NCI-H2227 treated with DMSO at 0.1 percent for 48 hours (cell line): Measurements from ENCODE around the gene GPR158.

Experiments used
- DNase-seq: peaks from one replicate; lab custom pipeline; 2025; lab: John Stamatoyannopoulos, UW

GPR158 gene

DNA sequence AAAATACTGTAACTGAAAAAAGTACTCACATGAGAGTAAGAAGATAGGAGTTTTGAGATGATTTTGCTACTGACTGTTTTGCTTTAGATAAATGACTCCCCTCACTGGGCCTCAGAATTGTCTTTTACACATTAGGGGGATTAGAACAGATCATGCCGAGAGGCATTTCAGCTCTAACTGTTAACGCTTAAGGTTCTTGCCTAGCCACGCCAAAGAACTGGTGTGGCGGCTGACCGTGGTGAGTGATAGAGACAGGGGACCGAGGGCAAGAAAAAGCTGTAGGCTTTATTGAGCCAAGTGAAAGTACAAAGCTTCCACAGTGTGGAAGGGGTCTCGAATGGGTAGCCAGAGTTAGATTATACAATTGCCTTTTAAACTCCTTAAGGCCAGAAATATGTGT lies 390.8 kb downstream of the GPR158 start:
- no peak for DNase-seq

DNA sequence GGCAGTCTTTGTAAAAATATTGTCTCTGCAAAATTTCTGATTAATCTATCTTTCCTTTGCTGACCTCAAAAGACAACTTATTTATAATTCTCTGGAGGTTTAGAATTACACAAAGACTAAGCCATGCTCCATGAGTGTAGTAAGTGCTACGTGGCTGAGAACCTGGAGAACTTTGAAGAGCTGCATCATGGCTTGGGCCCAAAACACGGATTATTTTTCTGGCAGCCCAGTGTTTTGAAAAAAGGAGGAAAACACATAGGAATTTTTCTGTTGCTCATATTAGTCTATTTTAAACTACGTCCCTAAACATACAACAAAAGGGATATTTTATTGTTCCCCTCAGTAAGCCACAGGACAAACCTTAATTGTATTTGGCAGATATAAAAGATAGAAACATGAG lies 398.5 kb downstream of the GPR158 start:
- DNase-seq: no peak

DNA sequence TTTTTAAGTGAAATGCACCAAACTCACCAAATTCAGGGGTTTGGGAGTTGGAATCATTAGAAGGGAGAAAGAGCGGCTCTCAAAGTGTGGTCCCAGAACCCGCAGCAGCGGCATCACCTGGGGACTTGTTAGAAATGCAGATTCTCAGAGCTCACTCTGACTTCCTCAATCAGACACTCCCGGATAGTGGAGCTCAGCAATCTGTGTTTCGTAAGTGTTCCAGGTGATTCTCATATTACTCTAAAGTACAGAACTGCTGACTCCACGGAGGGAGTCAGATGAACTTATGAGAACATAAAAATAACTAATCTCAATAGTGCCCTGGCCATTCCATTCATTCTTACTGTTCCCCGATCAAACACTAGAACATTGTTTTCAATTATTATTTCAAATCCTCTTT lies 400.5 kb downstream of the GPR158 start:
- no peak for DNase-seq

DNA sequence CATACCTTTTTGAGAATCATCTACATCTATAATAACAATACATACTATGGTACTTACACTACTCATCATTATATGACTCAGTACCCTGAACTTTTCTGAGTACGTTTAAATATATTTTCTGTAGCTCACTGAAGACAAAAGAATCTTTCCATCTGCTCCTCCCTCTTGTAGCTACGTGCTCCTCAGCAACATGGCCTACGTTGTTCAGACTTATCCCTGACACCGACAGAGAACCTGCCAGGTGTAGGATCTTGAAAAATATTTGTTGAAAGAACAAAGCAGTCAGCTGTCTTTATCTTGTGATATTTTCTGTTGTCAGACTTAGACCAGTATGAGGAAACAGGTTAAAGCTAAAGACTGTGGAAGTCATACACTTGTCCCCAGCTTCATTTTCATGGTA lies 403.3 kb downstream of the GPR158 start:
- DNase-seq: no peak

DNA sequence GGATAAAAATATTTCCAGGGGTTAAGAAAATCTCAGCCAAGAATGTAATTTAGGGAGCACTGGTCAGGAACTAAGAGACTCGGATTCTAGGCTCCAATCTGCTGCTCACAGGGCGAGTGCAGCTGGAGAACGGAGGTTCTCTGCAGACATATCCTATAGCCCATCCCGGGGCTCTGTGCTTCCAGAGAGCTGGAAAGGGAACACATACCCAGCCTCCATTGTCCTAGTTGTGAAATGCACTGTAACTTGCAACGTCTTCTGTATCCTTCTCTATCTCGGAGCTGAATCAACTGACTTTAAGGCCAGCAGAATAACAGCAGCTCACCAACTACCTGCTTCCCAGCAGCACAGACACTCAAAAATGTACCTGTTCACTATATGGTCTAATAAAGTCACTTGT lies 408.2 kb downstream of the GPR158 start:
- DNase-seq: no peak

DNA sequence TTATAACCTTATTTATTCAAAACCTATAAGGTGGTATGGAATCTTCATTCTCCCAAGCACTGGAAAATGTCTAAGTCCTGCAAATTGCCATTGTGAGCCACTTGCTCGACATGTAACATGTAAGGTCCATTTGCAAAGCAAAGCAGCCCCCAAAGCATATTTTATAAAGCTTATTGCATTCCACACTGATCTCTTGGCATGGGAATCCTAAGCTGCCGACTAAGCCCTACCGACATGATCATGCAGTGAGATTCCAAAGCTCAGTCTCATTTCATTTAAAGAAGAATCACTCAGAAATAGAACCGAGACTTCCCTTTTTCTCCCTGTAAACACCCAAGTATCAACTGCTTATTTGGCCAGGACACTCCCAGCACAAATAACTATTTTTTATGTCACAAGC lies 425.9 kb downstream of the GPR158 start:
- no peak for DNase-seq

DNA sequence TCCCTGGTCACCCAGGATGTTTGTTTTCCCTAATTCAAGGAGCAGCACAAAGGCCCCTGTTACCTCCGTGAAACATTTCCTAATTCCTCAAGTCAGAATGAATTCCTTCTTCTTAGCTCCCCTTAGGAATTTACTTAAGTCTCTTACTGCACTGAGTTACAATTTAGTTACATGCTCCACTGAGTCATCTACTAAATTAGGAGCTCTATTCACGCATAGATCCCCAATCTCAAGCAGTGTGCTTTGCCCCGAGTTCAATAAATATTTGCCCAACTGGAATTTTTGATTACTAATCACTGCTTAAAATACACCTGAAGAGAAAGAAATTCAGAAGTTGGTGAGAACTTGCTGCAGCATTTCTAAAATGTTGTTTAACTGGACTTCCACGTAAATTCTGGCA lies 429.8 kb downstream of the GPR158 start:
- DNase-seq: no peak

DNA sequence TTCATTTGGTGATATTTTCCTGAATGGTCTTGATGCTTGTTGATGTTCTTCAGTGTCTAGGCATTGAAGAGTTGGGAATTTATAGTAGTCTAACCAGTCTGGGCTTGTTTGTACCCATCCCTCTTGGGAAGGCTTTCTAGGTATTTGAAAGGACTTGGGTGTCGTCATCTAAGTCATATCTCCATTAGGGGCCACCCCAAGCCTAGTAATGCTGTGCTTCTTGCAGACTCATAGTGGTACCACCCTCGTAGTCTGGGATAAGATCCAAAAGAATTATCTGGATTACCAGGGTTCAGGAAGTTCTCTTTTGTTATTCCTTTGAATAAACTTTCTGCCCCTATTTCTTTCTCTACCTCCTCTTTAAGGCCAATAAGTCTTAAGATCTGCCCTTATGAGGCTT lies 439.9 kb downstream of the GPR158 start:
- no peak for DNase-seq

DNA sequence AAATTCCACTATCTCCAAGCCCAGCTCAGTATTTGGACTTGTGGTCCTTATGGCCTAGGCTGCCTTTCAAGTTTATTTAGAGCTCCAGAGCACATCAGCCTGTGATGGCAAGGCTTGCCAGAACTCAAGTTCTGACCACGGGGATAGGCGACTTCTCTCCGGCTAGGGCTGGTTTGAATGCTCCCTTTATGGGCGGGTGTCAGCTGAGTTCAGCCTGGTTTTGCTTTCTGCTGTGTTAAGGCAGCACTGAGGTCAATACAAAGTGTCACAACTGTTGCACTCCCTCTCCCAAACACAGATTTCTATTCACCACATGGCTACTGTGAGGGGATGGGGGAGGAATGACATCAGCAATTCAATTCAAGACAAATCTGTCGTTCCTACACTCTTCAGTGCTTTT lies 441.1 kb downstream of the GPR158 start:
- DNase-seq: no peak

DNA sequence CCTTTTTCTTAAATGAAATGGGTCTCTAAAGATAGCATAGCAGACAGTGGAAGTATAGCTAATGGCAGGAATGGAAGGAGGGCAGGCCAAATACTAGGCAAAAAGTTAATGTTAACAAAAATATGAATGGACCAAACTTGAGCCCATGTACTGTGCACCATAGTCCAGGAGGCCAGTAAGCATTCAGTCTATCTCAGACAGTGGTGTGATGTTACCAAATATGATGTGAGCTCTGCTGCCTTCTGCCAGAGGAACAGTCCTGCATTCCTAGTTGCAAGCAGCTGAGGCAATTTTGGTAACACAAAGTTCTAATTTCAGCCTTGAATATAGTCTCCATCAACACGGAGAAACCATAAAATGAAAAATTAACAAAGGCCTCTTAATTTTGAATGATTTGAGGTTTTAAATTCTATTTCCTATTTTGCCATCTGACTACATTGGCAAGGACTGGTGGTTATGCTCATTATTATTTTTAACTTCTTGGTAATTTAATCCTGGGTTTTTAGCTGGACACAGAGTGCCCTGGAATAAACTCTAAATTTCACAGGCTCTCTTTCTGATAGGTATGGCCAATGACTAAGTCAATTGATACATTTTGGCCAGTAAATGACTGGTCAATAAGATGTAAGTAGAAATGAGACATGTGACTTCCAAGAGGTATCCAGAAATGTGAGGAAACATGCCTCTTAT lies 442.2 kb downstream of the GPR158 start:
- no peak for DNase-seq

DNA sequence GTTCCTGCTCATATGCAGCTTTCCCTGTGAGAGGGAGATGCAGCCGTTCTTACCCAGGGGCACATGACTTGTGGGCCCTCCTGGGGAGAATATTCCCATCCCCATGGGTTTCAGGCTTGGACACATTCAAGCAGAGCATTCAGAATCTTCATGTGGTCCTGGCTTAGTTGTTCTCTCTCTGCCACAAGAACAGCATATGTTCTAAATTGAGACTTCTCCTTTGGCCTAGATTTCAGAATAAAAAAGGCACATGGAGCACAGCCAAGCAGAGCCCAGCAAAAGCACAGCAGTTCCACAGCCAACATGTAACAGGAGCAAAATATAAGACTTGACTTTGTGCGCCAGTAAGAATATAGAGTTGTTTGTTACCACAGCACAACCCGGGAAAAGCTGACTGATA lies 452.8 kb downstream of the GPR158 start:
- DNase-seq: no peak

DNA sequence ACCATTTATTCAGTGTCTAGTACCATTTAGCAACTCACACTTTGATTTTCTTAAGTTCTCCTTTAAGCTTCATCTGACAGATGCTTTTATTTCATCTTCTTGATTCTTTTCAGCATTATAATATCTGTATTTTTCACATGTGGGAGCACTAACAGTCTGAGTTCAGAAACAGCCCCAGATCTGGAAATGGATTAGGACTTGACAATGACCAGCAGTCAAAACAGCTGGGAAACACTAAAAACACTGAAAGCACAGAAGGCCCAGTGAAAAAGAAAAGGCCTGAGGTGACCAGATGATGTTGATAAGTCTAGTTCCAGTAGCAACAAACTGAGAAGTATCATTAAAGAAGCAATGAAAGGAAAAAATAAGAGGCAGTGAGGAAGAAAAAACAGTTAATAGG lies 454.5 kb downstream of the GPR158 start:
- no peak for DNase-seq

DNA sequence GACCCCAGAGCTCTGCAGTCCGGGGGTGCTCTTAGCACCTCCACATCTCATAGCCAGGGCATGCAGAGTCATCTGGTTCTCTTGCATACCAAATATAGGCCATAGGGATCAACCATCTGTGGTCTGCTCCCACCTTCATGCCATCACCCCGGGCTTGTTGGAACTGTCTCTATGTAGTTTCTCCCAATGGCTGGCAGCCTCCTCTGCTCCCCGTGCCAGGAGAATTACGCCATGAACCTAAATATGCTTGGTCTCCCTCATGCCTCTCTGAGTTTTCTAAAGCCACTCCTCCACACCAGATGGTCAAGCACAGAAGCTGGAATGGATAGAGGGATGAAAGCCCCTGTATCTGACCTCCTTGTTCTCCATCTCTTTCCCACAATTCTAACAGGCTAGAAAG lies 456.7 kb downstream of the GPR158 start:
- DNase-seq: no peak

DNA sequence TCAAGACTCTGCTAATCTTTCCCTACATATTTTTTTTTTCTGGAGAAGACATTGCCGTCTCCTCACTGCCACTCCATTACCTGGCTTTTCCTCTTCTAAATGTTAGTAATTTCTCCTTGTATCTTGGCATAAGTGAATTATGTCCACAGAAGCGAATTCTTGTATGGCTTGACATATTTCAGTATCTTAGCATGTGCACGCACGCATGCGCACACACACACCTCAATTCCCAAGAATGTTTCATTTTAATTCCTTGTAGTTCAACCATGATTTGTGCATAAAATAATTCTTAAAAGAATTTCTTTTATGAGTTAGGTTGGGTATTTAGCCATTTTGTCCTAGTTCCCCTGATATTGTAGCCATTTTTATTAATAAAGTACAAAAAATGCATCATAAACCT lies 458.0 kb downstream of the GPR158 start:
- no peak for DNase-seq

DNA sequence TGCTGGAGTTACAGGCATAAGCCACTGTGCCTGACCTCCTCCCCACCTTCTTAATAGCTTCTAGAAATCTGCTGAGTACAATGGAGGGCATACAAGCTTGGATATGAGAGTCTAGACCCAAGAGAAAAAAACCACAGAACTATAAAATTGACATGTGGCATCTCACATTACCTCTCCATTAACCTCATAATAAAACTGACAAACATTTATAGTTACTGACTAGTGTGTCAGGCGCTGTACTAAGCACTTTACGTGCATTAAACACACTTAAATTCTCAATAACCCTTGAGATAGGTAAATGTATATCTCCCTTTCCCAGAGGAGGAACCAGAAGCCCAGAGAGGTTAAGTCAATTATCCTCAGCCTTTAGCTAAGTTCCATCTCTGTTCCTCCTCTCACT lies 458.7 kb downstream of the GPR158 start:
- no peak for DNase-seq

DNA sequence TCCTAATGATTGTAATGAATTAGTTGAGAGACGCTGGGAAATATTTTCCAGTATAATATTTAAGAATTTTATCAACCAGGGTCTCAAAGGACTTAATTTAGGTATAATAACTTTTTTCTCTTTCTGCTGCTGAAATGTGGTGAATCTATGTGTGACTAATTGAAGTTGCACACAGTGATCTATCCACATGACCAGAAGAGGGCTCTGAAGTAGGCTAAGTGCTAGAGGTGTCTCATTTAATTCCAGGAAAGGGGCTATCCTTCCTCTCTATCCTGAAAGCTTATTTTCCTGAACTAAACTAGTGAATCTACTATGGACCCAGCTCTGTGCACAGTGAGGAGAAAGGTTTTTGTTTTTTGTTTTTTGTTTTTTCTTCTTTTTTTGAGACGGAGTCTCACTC lies 464.8 kb downstream of the GPR158 start:
- DNase-seq: no peak

DNA sequence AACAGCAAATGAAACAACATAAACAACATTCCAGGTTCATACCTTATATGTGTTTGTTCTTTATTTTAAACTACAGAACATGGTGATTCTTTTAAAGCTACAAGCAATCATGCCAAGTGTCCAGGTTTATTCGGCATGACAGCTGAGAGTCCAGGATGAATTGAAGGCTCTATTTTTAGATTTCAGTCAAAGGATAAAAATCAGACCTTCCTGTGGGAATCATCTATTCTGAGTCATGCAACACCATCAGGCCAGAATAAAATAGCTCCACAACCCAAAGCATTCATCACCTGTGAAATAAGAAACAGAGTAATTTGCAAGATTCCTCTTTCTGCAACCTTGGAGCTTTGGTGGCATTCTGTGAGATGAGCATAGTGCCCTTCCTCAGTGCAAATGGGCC lies 466.8 kb downstream of the GPR158 start:
- DNase-seq: no peak

DNA sequence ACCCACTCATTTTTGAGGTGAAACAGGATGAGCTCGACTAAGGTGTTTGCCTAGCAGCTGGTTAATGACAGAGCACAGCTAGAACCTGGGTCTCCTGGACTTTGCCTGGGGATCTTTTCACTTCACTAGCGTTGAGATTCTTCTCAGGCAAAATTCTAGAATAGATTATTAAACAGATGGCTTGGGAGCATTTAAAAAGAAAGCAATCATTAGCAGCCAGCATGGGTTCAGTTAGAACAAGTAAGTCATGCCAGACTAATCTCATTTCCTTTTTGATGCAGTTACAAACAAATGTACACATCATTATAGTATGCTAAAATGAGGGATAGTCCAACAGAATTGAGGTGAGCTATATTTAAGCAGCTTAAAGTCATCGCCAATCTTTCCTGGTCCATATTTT lies 467.9 kb downstream of the GPR158 start:
- DNase-seq: no peak

DNA sequence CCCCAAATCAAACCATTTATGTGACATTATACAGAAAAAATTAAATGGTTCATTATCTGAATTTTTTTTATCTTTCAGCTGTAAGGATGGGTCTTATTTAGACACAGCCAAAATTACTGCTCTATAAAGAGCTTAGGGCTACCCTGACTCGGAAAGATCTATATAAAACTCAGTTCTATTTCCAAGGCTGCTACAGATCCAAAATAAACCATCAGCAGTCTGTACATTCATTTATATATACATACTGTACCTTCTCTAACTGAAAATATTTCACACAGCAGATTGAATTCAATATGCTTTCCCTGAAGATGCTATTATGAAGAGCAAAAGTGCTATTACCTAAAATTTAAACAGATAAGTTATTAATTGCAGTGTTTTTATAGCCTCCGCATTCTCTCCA lies 471.6 kb downstream of the GPR158 start:
- DNase-seq: no peak

DNA sequence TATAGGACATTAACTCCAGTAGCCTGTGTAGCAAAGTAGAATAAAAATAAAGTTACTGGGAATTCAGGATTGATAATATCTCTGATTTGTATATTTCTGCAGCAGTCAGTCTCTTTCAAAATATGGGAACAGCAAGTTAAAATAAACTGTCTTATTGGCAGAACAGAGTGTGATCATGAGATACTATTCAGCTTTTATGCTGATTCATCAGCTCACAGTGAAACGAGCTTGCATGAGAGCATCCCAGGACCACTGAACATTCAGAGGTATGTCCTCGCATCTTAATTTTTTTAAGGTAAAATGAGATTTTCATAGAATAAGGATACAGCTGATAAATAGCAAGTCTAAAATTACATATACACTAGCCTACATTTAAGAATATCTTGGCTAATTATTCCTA lies 476.7 kb downstream of the GPR158 start:
- DNase-seq: no peak
